Smooth muscle cell (in vitro differentiated cells): Measurements from ENCODE around the gene A1BG. TPM values are rescaled to one million over a fixed set of nuclear protein-coding genes. Genes with fewer than 3 reads are reported as not detected.

Experiments used
- DNase-seq: peaks from one replicate; lab custom pipeline; 2025; ENCODE audit not compliant: unreplicated experiment; lab: John Stamatoyannopoulos, UW
- H2AFZ ChIP-seq: fragments of 200-600 bp; sonication (generic); 2 replicates; pipeline ENCODE4 v1.6.0; 2016; ENCODE audit warnings: antibody characterized with exemption, low read depth, mild to moderate bottlenecking
- H3F3A ChIP-seq: fragments of 200-600 bp; sonication (generic); 2 replicates; pipeline ENCODE4 v1.6.0; 2017; ENCODE audit warnings: antibody characterized with exemption, low read depth
- H3K27ac ChIP-seq: fragments of 200-600 bp; sonication (generic); 2 replicates; pipeline ENCODE4 v1.5.1; 2016; ENCODE audit warnings: low read depth, mild to moderate bottlenecking
- H3K27me3 ChIP-seq: fragments of 200-600 bp; sonication (generic); 2 replicates; pipeline ENCODE4 v1.6.1; 2016; ENCODE audit warnings: low read depth, mild to moderate bottlenecking
- H3K36me3 ChIP-seq: fragments of 200-600 bp; sonication (generic); 2 replicates; pipeline ENCODE4 v1.5.1; 2016; ENCODE audit warnings: low read depth
- H3K4me1 ChIP-seq: fragments of 200-600 bp; sonication (generic); 2 replicates; pipeline ENCODE4 v1.5.1; 2016; ENCODE audit warnings: low read depth
- H3K4me2 ChIP-seq: fragments of 200-600 bp; sonication (generic); 2 replicates; pipeline ENCODE4 v1.6.0; 2016; ENCODE audit warnings: mild to moderate bottlenecking
- H3K4me3 ChIP-seq: fragments of 200-600 bp; sonication (generic); 2 replicates; pipeline ENCODE4 v1.5.1; 2016; ENCODE audit warnings: mild to moderate bottlenecking
- H3K79me2 ChIP-seq: fragments of 200-600 bp; sonication (generic); 2 replicates; pipeline ENCODE4 v1.6.0; 2016; ENCODE audit warnings: low read depth, mild to moderate bottlenecking
- H3K9ac ChIP-seq: fragments of 200-600 bp; sonication (generic); 2 replicates; pipeline ENCODE4 v1.6.0; 2016; ENCODE audit warnings: low read depth
- H3K9me3 ChIP-seq: fragments of 200-600 bp; sonication (generic); replicated peaks from 2 replicates; pipeline ENCODE4 v1.5.1; 2016; ENCODE audit warnings: low read depth
- H4K20me1 ChIP-seq: fragments of 200-600 bp; sonication (generic); 2 replicates; pipeline ENCODE4 v1.6.0; 2016; ENCODE audit warnings: low read depth
- CTCF ChIP-seq: fragments of 200-600 bp; sonication (generic); IDR thresholded peaks from 2 replicates; pipeline ENCODE4 v1.5.1; 2017; ENCODE audit warnings: borderline replicate concordance, mild to moderate bottlenecking, antibody characterized with exemption; ENCODE audit not compliant: insufficient read depth, poor library complexity, severe bottlenecking
- WGBS: methylation state at CpG from one replicate; pipeline ENCODE4 v1.1.7; 2016; ENCODE audit warnings: low lambda C conversion rate; 5-methylcytosine and 5-hydroxymethylcytosine counted together
- polyA plus RNA-seq: library from polyadenylated mRNA; unstranded; fragments of >200 nt; fragmentation: Nextera tagmentation; extraction: Ambion mirVana; gene quantifications from 2 replicates; pipeline ENCODE4 v1.2.1, GENCODE V29; 2016
- total RNA-seq: library from RNA; depleted of rRNA; stranded (reverse); fragments of >200 nt; gene quantifications from 2 replicates; pipeline ENCODE4 v1.2.3, GENCODE V29; 2014

A1BG gene
- total and polyA plus RNA-seq, 2 experiments from 2014 or later, result 77.8 to 133 TPM

- Histone ChIP-seq H3F3A (peaks cover 4% of the 10 kb centered on the region), H3K79me2 (peaks cover 37% of the 10 kb centered on the region), H3K9me3 (no peaks in the 10 kb centered on the region), H2AFZ (no peak overlapping the region), H3K9ac (no peak overlapping the region), H4K20me1 (peaks cover 66% of the 10 kb centered on the region), H3K4me1 (peaks cover 2% of the 10 kb centered on the region), H3K27me3 (no peaks in the 10 kb centered on the region), H3K27ac (no peak overlapping the region), H3K4me2 (no peak overlapping the region), H3K4me3 (no peak overlapping the region), H3K36me3 (no peaks in the 10 kb centered on the region)
- no peak for DNase-seq
- WGBS, result 93% methylated on average over 26 of the region's 26 CpGs
- TF ChIP-seq CTCF, result no peak
Observed at GRCh38 chr19:58392945-58393724, 39.8 kb upstream of the A1BG start.

GRCh38 chr19:58388175-58388526 lies 34.9 kb upstream of the A1BG start:
- Histone ChIP-seq H3K27ac (no peak overlapping the region), H3K4me3 (peak overlapping the region; percentile 68), H3F3A (peaks cover 4% of the 10 kb centered on the region), H3K4me2 (peak overlapping the region; percentile 99), H3K27me3 (no peaks in the 10 kb centered on the region), H3K36me3 (no peaks in the 10 kb centered on the region), H3K79me2 (peaks cover 55% of the 10 kb centered on the region), H3K4me1 (peaks cover 17% of the 10 kb centered on the region), H3K9ac (peak overlapping the region; percentile 88), H2AFZ (no peak overlapping the region), H3K9me3 (no peaks in the 10 kb centered on the region), H4K20me1 (peaks cover 57% of the 10 kb centered on the region)
- 81% methylated on average over 3 of the region's 3 CpGs for WGBS
- DNase-seq, result no peak
- no peak for TF ChIP-seq CTCF

- peak overlapping the region; percentile 91 for H3K27ac ChIP-seq
- H3K27me3 ChIP-seq, result no peaks in the 10 kb centered on the region
- no peak for TF ChIP-seq CTCF
- no peaks in the 10 kb centered on the region for H3K9me3 ChIP-seq
- H3K4me2 ChIP-seq, result peak overlapping the region; percentile 99
- H4K20me1 ChIP-seq, result peaks cover 51% of the 10 kb centered on the region
- peak overlapping the region; percentile 68 for H3K4me3 ChIP-seq
- peak overlapping the region; percentile 88 for H3K9ac ChIP-seq
- no peaks in the 10 kb centered on the region for H3F3A ChIP-seq
- WGBS, result 9% methylated on average over 39 of the region's 39 CpGs
- H3K79me2 ChIP-seq, result peaks cover 55% of the 10 kb centered on the region
- H3K36me3 ChIP-seq, result no peaks in the 10 kb centered on the region
- DNase-seq, result no peak
- H3K4me1 ChIP-seq, result peaks cover 17% of the 10 kb centered on the region
- H2AFZ ChIP-seq, result no peak overlapping the region
Observed at GRCh38 chr19:58387338-58388174, 34.3 kb upstream of the A1BG start.
